ENCODE measurements around the gene UBE2H.
"Not testable (repeated sequence)": the region's sequence is repeated elsewhere in the genome, so short reads cannot be mapped to it uniquely, and the experiment has no call there.

The UBE2H gene

GRCh38 chr7:129952653-129953560 is at the start of gene UBE2H:
TSS of gene UBE2H (minus strand) at chr7:129952960. CDS start at chr7:129952555, 405 bp downstream.
- peak; percentile 92 for DNase-seq (ENCODE audit: low read depth)

- DNase-seq (ENCODE audit: low read depth): no peak
Observed at GRCh38 chr7:129998446-129998845, 45.7 kb upstream of the UBE2H start.

- no peak for DNase-seq (ENCODE audit: low read depth)
Observed at GRCh38 chr7:129997285-129997684, 44.5 kb upstream of the UBE2H start.

- no peak for DNase-seq (ENCODE audit: low read depth)
Observed at GRCh38 chr7:129993275-129993674, 40.5 kb upstream of the UBE2H start.

- DNase-seq (ENCODE audit: low read depth): no peak
Observed at GRCh38 chr7:129990403-129991192, 37.8 kb upstream of the UBE2H start.

GRCh38 chr7:129989466-129989865 is 36.7 kb upstream of the UBE2H start:
- DNase-seq (ENCODE audit: low read depth): peak; percentile 53

GRCh38 chr7:129986600-129986999 is 33.8 kb upstream of the UBE2H start:
- no peak for DNase-seq (ENCODE audit: low read depth)

- DNase-seq (ENCODE audit: low read depth): no peak
Observed at GRCh38 chr7:129980667-129981066, 27.9 kb upstream of the UBE2H start.

GRCh38 chr7:129975309-129975708 is 22.5 kb upstream of the UBE2H start:
- no peak for DNase-seq (ENCODE audit: low read depth)

- no peak for DNase-seq (ENCODE audit: low read depth)
Observed at GRCh38 chr7:129970816-129971215, 18.1 kb upstream of the UBE2H start.

- DNase-seq (ENCODE audit: low read depth): no peak
Observed at GRCh38 chr7:129969881-129970446, 17.2 kb upstream of the UBE2H start.

- no peak for DNase-seq (ENCODE audit: low read depth)
Observed at GRCh38 chr7:129968592-129969383, 16.0 kb upstream of the UBE2H start.

GRCh38 chr7:129960204-129960475 is 7.4 kb upstream of the UBE2H start:
- DNase-seq (ENCODE audit: low read depth): not testable (repeated sequence)

- DNase-seq (ENCODE audit: low read depth): no peak
Observed at GRCh38 chr7:129959471-129960203, 6.9 kb upstream of the UBE2H start.

GRCh38 chr7:129958643-129959470 is 6.1 kb upstream of the UBE2H start:
- DNase-seq (ENCODE audit: low read depth): no peak

- DNase-seq (ENCODE audit: low read depth): no peak
Observed at GRCh38 chr7:129955993-129956543, 3.3 kb upstream of the UBE2H start.

GRCh38 chr7:129952086-129952652 is 591 bp downstream of the UBE2H start:
- DNase-seq (ENCODE audit: low read depth): peak; percentile 22

- DNase-seq (ENCODE audit: low read depth): no peak
Observed at GRCh38 chr7:129951226-129952085, 1.3 kb downstream of the UBE2H start.

GRCh38 chr7:129950933-129951225 is 1.9 kb downstream of the UBE2H start:
- no peak for DNase-seq (ENCODE audit: low read depth)

All from activated T-cell treated with anti-CD3 and anti-CD28 coated beads for 48 hours (primary cell).